ENCODE results near the gene NEDD4L.

NEDD4L gene

GRCh38 chr18:58360324-58360723, 316.3 kb downstream of the NEDD4L start:
- DNase-seq: no peak
- H3K27me3 ChIP-seq (replicated peaks): no peaks in the 10 kb centered on the region
- no peak for TF ChIP-seq CTCF (IDR thresholded peaks at IDR 0.05; ENCODE audit: low read depth, low read length, missing control alignments)
- in situ Hi-C loops (cut with HindIII; ENCODE audit: low pct_ligation_motif_present, low sequenced_read_pairs): no loop called here
- peaks cover 5% of the 10 kb centered on the region for H3K36me3 ChIP-seq (replicated peaks)
- no peak overlapping the region for H3K4me3 ChIP-seq (ENCODE audit: low read depth, low read length)
- no peak overlapping the region for H3K27ac ChIP-seq

DNA sequence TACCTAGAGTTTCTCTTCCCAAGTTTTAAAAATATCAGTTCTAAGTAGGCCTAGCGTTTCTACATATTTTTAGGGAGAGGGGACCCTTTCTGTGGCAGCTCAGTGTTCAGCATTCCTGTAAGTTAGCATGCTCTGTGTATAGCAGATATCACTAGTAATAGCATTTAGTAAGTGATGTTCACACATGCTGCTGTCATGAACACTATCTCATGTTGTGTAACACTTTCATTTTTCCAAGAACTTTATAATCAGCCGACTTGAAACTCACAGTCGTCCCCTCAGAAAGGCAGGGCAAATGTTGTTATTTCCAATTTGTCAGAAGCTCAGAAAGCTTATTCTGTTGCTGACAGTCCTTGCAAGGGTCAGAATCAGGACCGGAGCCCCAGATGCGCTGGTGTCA, 317.2 kb downstream of the NEDD4L start:
- H3K27me3 ChIP-seq (replicated peaks): no peaks in the 10 kb centered on the region
- H3K36me3 ChIP-seq (replicated peaks): peaks cover 5% of the 10 kb centered on the region
- no peak for TF ChIP-seq CTCF (IDR thresholded peaks at IDR 0.05; ENCODE audit: low read depth, low read length, missing control alignments)
- in situ Hi-C loops (cut with HindIII; ENCODE audit: low pct_ligation_motif_present, low sequenced_read_pairs): no loop called here
- no peak for DNase-seq
- H3K4me3 ChIP-seq (ENCODE audit: low read depth, low read length): no peak overlapping the region
- peak overlapping the region; percentile 99 for H3K27ac ChIP-seq

DNA sequence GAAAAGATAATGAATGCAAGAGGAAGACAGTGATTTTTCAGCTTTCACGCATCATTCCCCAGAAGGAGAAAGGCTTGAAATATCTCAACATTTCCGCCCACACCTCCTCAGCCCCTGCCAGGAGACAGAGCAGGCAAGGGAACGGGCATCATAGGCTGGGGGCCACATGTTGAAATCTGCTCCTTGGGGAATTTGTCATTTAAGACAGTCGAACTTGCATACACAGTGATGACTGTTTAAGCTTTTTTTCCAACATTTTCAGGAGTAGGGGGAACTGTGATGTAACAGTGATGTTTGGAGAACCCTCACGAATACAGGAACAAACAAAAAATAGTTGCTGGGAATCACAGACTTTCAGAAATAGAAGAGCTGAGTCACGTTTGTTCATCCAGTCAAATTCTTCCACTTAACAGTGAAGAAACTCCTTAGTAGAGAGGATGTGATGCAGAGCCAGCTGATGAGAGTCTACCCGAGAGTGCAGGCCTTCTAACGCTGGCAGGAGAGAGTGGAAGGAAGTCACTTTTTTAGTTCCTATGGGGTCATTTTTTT, 318.1 kb downstream of the NEDD4L start:
- Histone ChIP-seq H3K4me3 (ENCODE audit: low read depth, low read length) (no peak overlapping the region), H3K36me3 (replicated peaks) (peaks cover 14% of the 10 kb centered on the region), H3K27ac (peak overlapping the region; percentile 99), H3K27me3 (replicated peaks) (no peaks in the 10 kb centered on the region)
- no peak for TF ChIP-seq CTCF (IDR thresholded peaks at IDR 0.05; ENCODE audit: low read depth, low read length, missing control alignments)
- DNase-seq: peak; percentile 92
- in situ Hi-C loops (cut with HindIII; ENCODE audit: low pct_ligation_motif_present, low sequenced_read_pairs): no loop called here

- Histone ChIP-seq H3K27ac (peak overlapping the region; percentile 99), H3K36me3 (replicated peaks) (peaks cover 13% of the 10 kb centered on the region), H3K4me3 (ENCODE audit: low read depth, low read length) (no peak overlapping the region), H3K27me3 (replicated peaks) (no peaks in the 10 kb centered on the region)
- no peak for DNase-seq
- no peak for TF ChIP-seq CTCF (IDR thresholded peaks at IDR 0.05; ENCODE audit: low read depth, low read length, missing control alignments)
- in situ Hi-C loops (cut with HindIII; ENCODE audit: low pct_ligation_motif_present, low sequenced_read_pairs): no loop called here
These were observed 318.8 kb downstream of the NEDD4L start for GRCh38 chr18:58362829-58363271.

DNA sequence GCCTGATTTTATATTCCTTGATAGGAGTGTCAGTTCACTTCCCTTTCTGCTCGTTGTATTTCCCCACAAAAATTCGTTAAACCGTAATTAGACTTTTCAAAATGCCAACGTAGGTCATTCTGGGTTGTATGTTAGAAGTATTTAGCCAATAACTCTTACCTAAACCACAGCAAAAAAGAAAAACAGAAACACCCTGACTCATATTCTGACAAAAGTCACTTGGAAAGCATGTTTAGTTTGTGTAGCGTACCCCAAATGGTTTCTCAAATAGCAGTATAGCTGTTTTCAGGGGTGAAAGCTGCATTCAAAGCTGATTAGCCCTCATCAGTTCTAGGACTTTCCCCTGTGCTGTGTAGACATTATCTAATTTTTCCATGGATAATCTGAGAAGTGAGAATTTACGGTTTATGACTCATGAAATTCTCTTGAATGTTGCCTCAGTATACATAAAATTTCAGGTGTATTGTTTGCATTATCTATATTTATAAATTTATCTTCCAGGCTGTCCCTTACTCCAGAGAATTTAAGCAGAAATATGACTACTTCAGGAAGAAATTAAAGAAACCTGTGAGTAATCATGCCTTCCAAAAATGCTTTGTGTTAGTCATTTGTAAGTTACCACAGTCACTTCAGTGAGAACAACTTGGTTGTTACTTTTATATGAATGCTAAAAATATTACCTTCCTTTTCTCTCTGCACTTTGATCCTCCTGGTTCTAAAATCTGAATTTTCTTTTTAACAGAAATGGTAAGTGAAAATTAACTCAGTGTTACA, 319.9 kb downstream of the NEDD4L start:
- no peak for DNase-seq
- Histone ChIP-seq H3K4me3 (ENCODE audit: low read depth, low read length) (no peak overlapping the region), H3K27ac (peak overlapping the region; percentile 99), H3K27me3 (replicated peaks) (no peaks in the 10 kb centered on the region), H3K36me3 (replicated peaks) (peaks cover 13% of the 10 kb centered on the region)
- in situ Hi-C loops (cut with HindIII; ENCODE audit: low pct_ligation_motif_present, low sequenced_read_pairs): no loop called here
- TF ChIP-seq CTCF (IDR thresholded peaks at IDR 0.05; ENCODE audit: low read depth, low read length, missing control alignments): no peak

Data from brain microvascular endothelial cell (primary cell).